ENCODE data around the gene ANKHD1. TPM values are rescaled to one million over a fixed set of nuclear protein-coding genes. Genes with fewer than 3 reads are reported as not detected.
A peak's percentile ranks its signal among the peaks of the same experiment; 100 is the strongest.

Gene ANKHD1
- total RNA-seq, 1 experiment from 2014 or later, result 113 TPM

- Mint-ChIP-seq H3K27me3 (ENCODE audit: low read depth) (no peaks in the 10 kb centered on the region), H3K4me1 (peaks cover 39% of the 10 kb centered on the region), H3K4me3 (no peak overlapping the region), H3K36me3 (peaks cover 3% of the 10 kb centered on the region; the same call in 1 of the 2 replicates), H3K27ac (peak overlapping the region; percentile 98), H3K9me3 (no peaks in the 10 kb centered on the region)
- ATAC-seq (peak; percentile 85), DNase-seq (ENCODE audit: low spot score) (peak; percentile 94)
- ChIA-PET POLR2A (interaction anchor here (0.5 to 2.7 kb wide), 8 partner anchors 18 to 268 kb away, joined by 3 to 20 read pairs (median 4); partner anchors contain the start of genes EIF4EBP3 and HBEGF), CTCF (interaction anchor here (0.8 to 3.5 kb wide), 9 partner anchors 8 to 161 kb away, joined by 3 to 30 read pairs (median 4); partner anchors contain the start of genes EIF4EBP3 and HBEGF)
- 0 out of 2 replicates have a peak, but pooled peaks have one; percentile 58 for TF ChIP-seq ZNF512 (CRISPR knock-in tag; IDR thresholded peaks at IDR 0.05; ENCODE audit: borderline replicate concordance)
- peak; percentile 92; the same call in 1 of the 2 replicates for TF ChIP-seq TP53 (CRISPR knock-in tag; IDR thresholded peaks at IDR 0.05)
- TF ChIP-seq USF1 (CRISPR knock-in tag; IDR thresholded peaks at IDR 0.05), result peak; percentile 67; the same call in 1 of the 2 replicates
- TF ChIP-seq IRF1 (CRISPR knock-in tag; IDR thresholded peaks at IDR 0.05), result peak; percentile 96
- TF ChIP-seq ESRRA (CRISPR knock-in tag; IDR thresholded peaks at IDR 0.05; ENCODE audit: borderline replicate concordance), result peak; percentile 85; the same call in 1 of the 2 replicates
- TF ChIP-seq ZNF138 (CRISPR knock-in tag; conservative IDR thresholded peaks at IDR 0.05), result no peak; the same call in 1 of the 2 replicates
- TF ChIP-seq E2F5 (CRISPR knock-in tag; IDR thresholded peaks at IDR 0.05), result 0 out of 2 replicates have a peak, but pooled peaks have one; percentile 55
- TF ChIP-seq ELF4 (CRISPR knock-in tag; IDR thresholded peaks at IDR 0.05; ENCODE audit: low read depth), result 0 out of 2 replicates have a peak, but pooled peaks have one; percentile 59
- peak; percentile 82; the same call in 1 of the 2 replicates for TF ChIP-seq E2F1 (CRISPR knock-in tag; IDR thresholded peaks at IDR 0.05)
- TF ChIP-seq PRRX2 (CRISPR knock-in tag; IDR thresholded peaks at IDR 0.05), result no peak
- no peak for TF ChIP-seq ZSCAN18 (CRISPR knock-in tag; IDR thresholded peaks at IDR 0.05)
- TF ChIP-seq ZNF416 (CRISPR knock-in tag; IDR thresholded peaks at IDR 0.05), result no peak
- no peak for TF ChIP-seq AR (CRISPR knock-in tag; IDR thresholded peaks at IDR 0.05)
- TF ChIP-seq OVOL2 (CRISPR knock-in tag; IDR thresholded peaks at IDR 0.05; ENCODE audit: borderline replicate concordance), result no peak
- no peak for TF ChIP-seq EMX1 (CRISPR knock-in tag; IDR thresholded peaks at IDR 0.05)
- TF ChIP-seq SOX15 (CRISPR knock-in tag; IDR thresholded peaks at IDR 0.05), result no peak
- peak; percentile 92 for TF ChIP-seq ETV6 (CRISPR knock-in tag; IDR thresholded peaks at IDR 0.05)
- 0 out of 2 replicates have a peak, but pooled peaks have one; percentile 79 for TF ChIP-seq MLX (CRISPR knock-in tag; IDR thresholded peaks at IDR 0.05)
- TF ChIP-seq ATF6 (CRISPR knock-in tag; IDR thresholded peaks at IDR 0.05), result no peak
- no peak for TF ChIP-seq CREM (CRISPR knock-in tag; IDR thresholded peaks at IDR 0.05)
- peak; percentile 94 for TF ChIP-seq TEAD4 (CRISPR knock-in tag; IDR thresholded peaks at IDR 0.05)
- TF ChIP-seq GABPB1 (CRISPR knock-in tag; IDR thresholded peaks at IDR 0.05), result peak; percentile 45; the same call in 1 of the 2 replicates
- peak; percentile 96; the same call in 1 of the 2 replicates for TF ChIP-seq ZNF219 (CRISPR knock-in tag; IDR thresholded peaks at IDR 0.05; ENCODE audit: borderline replicate concordance)
- TF ChIP-seq ZNF232 (CRISPR knock-in tag; IDR thresholded peaks at IDR 0.05), result no peak
These were observed 787 bp upstream of the ANKHD1 start for GRCh38 chr5:140400730-140401361.
